IPS DF 6.9 (cell line): ENCODE measurements around the gene CEP85L.

ENCODE experiments used
- DNase-seq: peaks from one replicate; pipeline ENCODE4 v3.0.0-alpha.2; 2013; ENCODE audit warnings: low read depth, low spot score
- H3K27ac ChIP-seq: one replicate; pipeline ENCODE4 v1.5.1; 2013; ENCODE audit warnings: low read length, control low read depth
- H3K27me3 ChIP-seq: 2 replicates; pipeline ENCODE4 v1.6.1; 2013; ENCODE audit warnings: mild to moderate bottlenecking, low read length; ENCODE audit not compliant: control insufficient read depth, insufficient read depth
- H3K36me3 ChIP-seq: 2 replicates; pipeline ENCODE4 v1.6.1; 2013; ENCODE audit warnings: low read length; ENCODE audit not compliant: control insufficient read depth, insufficient read depth
- H3K4me1 ChIP-seq: 2 replicates; pipeline ENCODE4 v1.6.1; 2013; ENCODE audit warnings: low read length; ENCODE audit not compliant: control insufficient read depth, insufficient read depth
- H3K4me3 ChIP-seq: 2 replicates; pipeline ENCODE4 v1.5.1; 2013; ENCODE audit warnings: mild to moderate bottlenecking, low read length
- H3K9me3 ChIP-seq: 2 replicates; pipeline ENCODE4 v1.6.1; 2013; ENCODE audit warnings: low read length, inconsistent platforms; ENCODE audit not compliant: control insufficient read depth, insufficient read depth
- WGBS: extraction: QIAGEN DNeasy Blood & Tissue Kit; methylation state at CpG from one replicate; pipeline ENCODE4 v1.1.7; 2013; ENCODE audit warnings: mixed read lengths, missing lambda C conversion rate; ENCODE audit not compliant: insufficient read length, insufficient coverage; 5-methylcytosine and 5-hydroxymethylcytosine counted together

The CEP85L gene

GRCh38 chr6:118641042-118641441 is 10.3 kb downstream of the CEP85L start:
- DNase-seq: no peak

GRCh38 chr6:118639054-118639964 is 12.1 kb downstream of the CEP85L start:
- Histone ChIP-seq H3K9me3 (no peaks in the 10 kb centered on the region), H3K36me3 (no peaks in the 10 kb centered on the region), H3K27me3 (no peaks in the 10 kb centered on the region), H3K4me3 (no peak overlapping the region), H3K27ac (no peak overlapping the region), H3K4me1 (no peaks in the 10 kb centered on the region)
- WGBS: no CpG with 5 or more reads among the region's 4 CpGs
- no peak for DNase-seq

More at GRCh38 chr6:118641042-118641441, 10.3 kb downstream of the CEP85L start:
- no peaks in the 10 kb centered on the region for H3K27me3 ChIP-seq
- no peak overlapping the region for H3K27ac ChIP-seq
- no peak overlapping the region for H3K4me3 ChIP-seq
- no peaks in the 10 kb centered on the region for H3K9me3 ChIP-seq
- H3K4me1 ChIP-seq: no peaks in the 10 kb centered on the region
- H3K36me3 ChIP-seq: no peaks in the 10 kb centered on the region
- WGBS: no CpG with 5 or more reads among the region's 1 CpG

- no peak overlapping the region for H3K4me3 ChIP-seq
- no peak for DNase-seq
- no peak overlapping the region for H3K27ac ChIP-seq
- H3K4me1 ChIP-seq: no peaks in the 10 kb centered on the region
- H3K9me3 ChIP-seq: no peaks in the 10 kb centered on the region
- H3K36me3 ChIP-seq: no peaks in the 10 kb centered on the region
- H3K27me3 ChIP-seq: no peaks in the 10 kb centered on the region
Measured at GRCh38 chr6:118638288-118638687, 13.1 kb downstream of the CEP85L start.

GRCh38 chr6:118635909-118636735 is 15.3 kb downstream of the CEP85L start:
- no peak for DNase-seq
- Histone ChIP-seq H3K36me3 (no peaks in the 10 kb centered on the region), H3K27me3 (no peaks in the 10 kb centered on the region), H3K9me3 (no peaks in the 10 kb centered on the region), H3K27ac (no peak overlapping the region), H3K4me1 (no peaks in the 10 kb centered on the region), H3K4me3 (no peak overlapping the region)
- no CpG with 5 or more reads among the region's 3 CpGs for WGBS

- DNase-seq: no peak
- no peaks in the 10 kb centered on the region for H3K36me3 ChIP-seq
- H3K9me3 ChIP-seq: no peaks in the 10 kb centered on the region
- H3K27me3 ChIP-seq: no peaks in the 10 kb centered on the region
- no peak overlapping the region for H3K27ac ChIP-seq
- WGBS: no CpG with 5 or more reads among the region's 2 CpGs
- H3K4me1 ChIP-seq: 0 out of 2 replicates have a peak, but pooled peaks cover 1% of the 10 kb centered on the region
- no peak overlapping the region for H3K4me3 ChIP-seq
Measured at GRCh38 chr6:118632359-118632758, 19.0 kb downstream of the CEP85L start.

- H3K4me3 ChIP-seq: no peak overlapping the region
- H3K27ac ChIP-seq: no peak overlapping the region
- 0 out of 2 replicates have a peak, but pooled peaks cover 1% of the 10 kb centered on the region for H3K4me1 ChIP-seq
- H3K9me3 ChIP-seq: no peaks in the 10 kb centered on the region
- no peaks in the 10 kb centered on the region for H3K36me3 ChIP-seq
- H3K27me3 ChIP-seq: no peaks in the 10 kb centered on the region
- WGBS: no CpG with 5 or more reads among the region's 1 CpG
- DNase-seq: no peak
Measured at GRCh38 chr6:118630923-118631322, 20.5 kb downstream of the CEP85L start.

- H3K4me1 ChIP-seq: 0 out of 2 replicates have a peak, but pooled peaks cover 1% of the 10 kb centered on the region
- no peaks in the 10 kb centered on the region; the same call in 1 of the 2 replicates for H3K9me3 ChIP-seq
- H3K4me3 ChIP-seq: no peak overlapping the region
- H3K27ac ChIP-seq: no peak overlapping the region
- H3K36me3 ChIP-seq: no peaks in the 10 kb centered on the region
- no peaks in the 10 kb centered on the region for H3K27me3 ChIP-seq
- WGBS: no CpG with 5 or more reads among the region's 1 CpG
- no peak for DNase-seq
Measured at GRCh38 chr6:118630067-118630466, 21.3 kb downstream of the CEP85L start.

GRCh38 chr6:118627724-118628123 is 23.7 kb downstream of the CEP85L start:
- Histone ChIP-seq H3K27ac (no peak overlapping the region), H3K36me3 (no peaks in the 10 kb centered on the region), H3K4me1 (0 out of 2 replicates have a peak, but pooled peaks cover 1% of the 10 kb centered on the region), H3K4me3 (no peak overlapping the region), H3K27me3 (no peaks in the 10 kb centered on the region), H3K9me3 (no peaks in the 10 kb centered on the region; the same call in 1 of the 2 replicates)
- WGBS: no CpG with 5 or more reads among the region's 3 CpGs
- DNase-seq: no peak

GRCh38 chr6:118625833-118626232 is 25.6 kb downstream of the CEP85L start:
- no peaks in the 10 kb centered on the region for H3K36me3 ChIP-seq
- no peak for DNase-seq
- H3K27me3 ChIP-seq: no peaks in the 10 kb centered on the region
- H3K4me1 ChIP-seq: 0 out of 2 replicates have a peak, but pooled peaks cover 1% of the 10 kb centered on the region
- no peaks in the 10 kb centered on the region; the same call in 1 of the 2 replicates for H3K9me3 ChIP-seq
- no CpG with 5 or more reads among the region's 4 CpGs for WGBS
- no peak overlapping the region for H3K27ac ChIP-seq
- no peak overlapping the region for H3K4me3 ChIP-seq

- no peaks in the 10 kb centered on the region; the same call in 1 of the 2 replicates for H3K9me3 ChIP-seq
- H3K4me3 ChIP-seq: no peak overlapping the region
- no CpG with 5 or more reads among the region's 7 CpGs for WGBS
- no peaks in the 10 kb centered on the region for H3K36me3 ChIP-seq
- no peak overlapping the region for H3K27ac ChIP-seq
- no peak for DNase-seq
- H3K4me1 ChIP-seq: no peaks in the 10 kb centered on the region
- no peaks in the 10 kb centered on the region for H3K27me3 ChIP-seq
Measured at GRCh38 chr6:118621799-118622470, 29.5 kb downstream of the CEP85L start.
